ENCODE results near the gene FCHSD2. TPM values are rescaled to one million over a fixed set of nuclear protein-coding genes. Genes with fewer than 3 reads are reported as not detected.

Gene FCHSD2
- total RNA-seq, 4 donors from 2014 or later: 5.7 to 16.8 (median 7.9) TPM

DNA sequence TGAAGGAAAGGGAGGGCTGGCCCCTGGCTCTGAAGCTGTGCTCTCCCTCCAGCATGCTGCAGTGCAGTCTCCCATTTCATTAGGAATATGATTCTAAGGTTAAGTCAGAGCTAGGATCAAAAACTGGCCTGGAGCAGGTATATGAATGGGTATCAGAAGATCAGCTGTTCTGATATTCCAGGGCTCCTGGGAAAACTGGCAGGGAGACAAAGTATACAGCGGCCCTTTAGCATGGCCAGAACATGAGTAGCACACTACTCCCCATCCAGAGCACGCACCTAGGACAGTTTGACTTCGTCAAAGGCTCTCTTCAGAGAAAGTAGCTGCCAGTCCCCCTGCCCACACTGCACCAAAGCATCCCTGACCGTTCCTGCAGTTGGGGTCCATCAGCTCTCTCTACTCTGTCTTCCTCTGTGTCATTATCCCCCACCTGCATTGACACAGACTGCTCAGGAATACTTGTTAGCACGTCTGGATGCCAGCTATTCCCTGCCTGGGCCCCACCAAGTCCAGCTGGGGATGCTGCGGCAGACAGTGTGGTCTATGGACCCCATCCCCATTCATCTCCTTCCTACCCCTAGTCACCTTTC, 4.0 kb upstream of the FCHSD2 start:
- Histone ChIP-seq H3K4me1 (peaks cover 27% of the 10 kb centered on the region), H3K27me3 (no peaks in the 10 kb centered on the region), H3K36me3 (no peaks in the 10 kb centered on the region), H3K9me3 (no peaks in the 10 kb centered on the region), H3K4me3 (no peak overlapping the region), H3K27ac (no peak overlapping the region)
- no peak for DNase-seq (ENCODE audit: low spot score in 2 of 2)
- WGBS: 92% methylated on average over 6 of the region's 6 CpGs
- TF ChIP-seq POLR2AphosphoS5 (IDR thresholded peaks at IDR 0.05) (no peak), EP300 (IDR thresholded peaks at IDR 0.05) (no peak), POLR2A (IDR thresholded peaks at IDR 0.05) (no peak), CTCF (IDR thresholded peaks at IDR 0.05) (no peak)

- H3K4me3 ChIP-seq: peak overlapping the region; percentile 94
- TF ChIP-seq EP300 (IDR thresholded peaks at IDR 0.05) (no peak), POLR2AphosphoS5 (IDR thresholded peaks at IDR 0.05) (no peak), POLR2A (IDR thresholded peaks at IDR 0.05) (no peak)
- no peaks in the 10 kb centered on the region for H3K27me3 ChIP-seq
- no peaks in the 10 kb centered on the region for H3K9me3 ChIP-seq
- H3K4me1 ChIP-seq: peaks cover 35% of the 10 kb centered on the region
- WGBS: 32% methylated on average over 13 of the region's 13 CpGs
- H3K36me3 ChIP-seq: no peaks in the 10 kb centered on the region
- no peak for DNase-seq (ENCODE audit: low spot score in 2 of 2)
- peak overlapping the region; percentile 94 for H3K27ac ChIP-seq
Observed at GRCh38 chr11:73143126-73143838, 1.2 kb upstream of the FCHSD2 start.

DNA sequence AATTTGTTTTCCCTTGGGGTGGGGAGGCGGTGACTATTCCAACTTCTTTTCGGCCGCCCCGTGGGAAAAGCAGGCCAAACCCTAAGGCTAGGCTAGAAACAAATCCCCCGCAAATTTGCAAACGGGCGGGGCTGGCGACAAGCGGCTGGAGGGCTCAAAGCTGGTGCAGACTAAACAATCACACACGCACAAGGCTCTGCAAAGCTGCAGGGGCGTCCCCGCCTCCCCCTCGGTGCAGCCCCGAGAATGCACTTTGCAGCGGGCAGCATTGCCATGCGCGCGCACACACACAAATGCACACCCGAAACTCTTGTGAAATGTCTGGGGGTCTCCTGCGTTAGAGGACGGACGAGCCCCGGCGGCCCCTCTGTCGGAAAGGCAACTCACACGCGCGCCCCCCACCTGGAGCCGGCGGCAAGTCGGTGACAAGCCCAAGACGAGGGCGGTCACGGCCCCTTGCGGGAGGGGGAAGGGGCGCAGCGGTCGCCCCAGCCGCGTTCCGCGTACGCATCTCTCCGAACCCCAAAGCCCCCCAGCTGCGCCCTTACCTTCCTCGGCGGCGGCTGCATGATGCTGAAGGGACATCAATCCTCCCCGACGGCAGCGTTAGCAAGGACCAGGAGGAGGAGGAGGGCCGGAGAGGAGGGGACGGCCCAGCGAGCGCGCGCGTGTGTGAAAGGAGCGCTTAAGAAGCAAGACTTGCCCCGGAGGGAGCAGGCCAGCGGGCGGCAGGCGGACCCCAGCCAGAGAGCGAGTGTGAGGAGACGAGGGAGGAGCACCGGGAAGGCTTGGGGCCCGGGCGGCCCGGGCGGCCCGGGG, 600 bp downstream of the FCHSD2 start:
- WGBS: under 1% methylated on average over 23 of the region's 71 CpGs
- peak; percentile 89 to 91 for DNase-seq (ENCODE audit: low spot score in 2 of 2)
- no peaks in the 10 kb centered on the region for H3K36me3 ChIP-seq
- no peaks in the 10 kb centered on the region for H3K9me3 ChIP-seq
- peak overlapping the region; percentile 94 for H3K27ac ChIP-seq
- TF ChIP-seq CTCF (IDR thresholded peaks at IDR 0.05) (no peak), POLR2AphosphoS5 (IDR thresholded peaks at IDR 0.05) (no peak), EP300 (IDR thresholded peaks at IDR 0.05) (no peak), POLR2A (IDR thresholded peaks at IDR 0.05) (peak in 1 of 2 donors; percentile 45)
- H3K4me3 ChIP-seq: peak overlapping the region; percentile 94
- H3K27me3 ChIP-seq: no peaks in the 10 kb centered on the region
- H3K4me1 ChIP-seq: peaks cover 24% of the 10 kb centered on the region

- H3K27me3 ChIP-seq: no peaks in the 10 kb centered on the region
- H3K4me3 ChIP-seq: peak overlapping the region; percentile 94
- H3K36me3 ChIP-seq: no peaks in the 10 kb centered on the region
- TF ChIP-seq EP300 (IDR thresholded peaks at IDR 0.05) (no peak), CTCF (IDR thresholded peaks at IDR 0.05) (no peak), POLR2A (IDR thresholded peaks at IDR 0.05) (no peak), POLR2AphosphoS5 (IDR thresholded peaks at IDR 0.05) (no peak)
- WGBS: 0% methylated on average over 2 of the region's 17 CpGs
- no peaks in the 10 kb centered on the region for H3K9me3 ChIP-seq
- H3K27ac ChIP-seq: peak overlapping the region; percentile 46
- H3K4me1 ChIP-seq: peaks cover 24% of the 10 kb centered on the region
- peak in 1 of 2 donors; percentile 72 for DNase-seq (ENCODE audit: low spot score in 2 of 2)
Observed at GRCh38 chr11:73141031-73141308, 1.1 kb downstream of the FCHSD2 start.

- TF ChIP-seq EP300 (IDR thresholded peaks at IDR 0.05) (no peak), POLR2AphosphoS5 (IDR thresholded peaks at IDR 0.05) (no peak), POLR2A (IDR thresholded peaks at IDR 0.05) (no peak), CTCF (IDR thresholded peaks at IDR 0.05) (no peak)
- peaks cover 24% of the 10 kb centered on the region for H3K4me1 ChIP-seq
- no peaks in the 10 kb centered on the region for H3K36me3 ChIP-seq
- H3K4me3 ChIP-seq: peak overlapping the region; percentile 94
- H3K27ac ChIP-seq: peak overlapping the region; percentile 46
- 12% methylated on average over 26 of the region's 26 CpGs for WGBS
- no peak for DNase-seq (ENCODE audit: low spot score in 2 of 2)
- H3K27me3 ChIP-seq: no peaks in the 10 kb centered on the region
- no peaks in the 10 kb centered on the region for H3K9me3 ChIP-seq
Observed at GRCh38 chr11:73140213-73141030, 1.7 kb downstream of the FCHSD2 start.

Measured in suprapubic skin (tissue), 4 donors.